Measurements from ENCODE around the gene SEPTIN2.

DNA sequence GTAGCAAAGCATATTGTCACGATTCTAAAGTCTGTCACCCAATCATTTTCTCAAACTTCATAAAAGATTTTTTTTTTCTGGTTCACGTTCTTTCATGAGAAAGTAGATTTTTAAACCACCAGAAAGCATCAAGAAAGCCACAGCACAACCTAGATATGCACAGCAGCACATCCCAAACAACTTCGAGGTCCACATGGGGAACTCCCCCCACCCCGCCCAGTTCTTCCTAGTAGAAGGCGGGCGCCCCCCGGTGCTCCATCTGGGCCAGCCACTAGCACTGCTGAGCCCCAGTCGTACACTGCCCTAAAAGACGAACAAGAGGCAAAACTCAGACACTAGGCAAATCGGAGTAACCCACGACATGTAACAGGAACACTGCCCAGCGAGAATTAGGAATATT, 15.7 kb upstream of the SEPTIN2 start:
- TF ChIP-seq CTCF (IDR thresholded peaks at IDR 0.05; ENCODE audit: borderline replicate concordance, extremely low read depth, low read length, poor library complexity, severe bottlenecking): no peak
- no peak for TF ChIP-seq EZH2 (IDR thresholded peaks at IDR 0.05; ENCODE audit: borderline replicate concordance, low read depth, low read length, severe bottlenecking)
